Hepatocyte (in vitro differentiated cells): ENCODE measurements around the gene SLC5A10.

Experiments
- CTCF ChIP-seq: fragments of 200-600 bp; sonication (generic); IDR thresholded peaks from 2 replicates; pipeline ENCODE4 v1.5.1; 2016; ENCODE audit warnings: antibody characterized with exemption, mild to moderate bottlenecking; ENCODE audit not compliant: poor library complexity
- EZH2 ChIP-seq: fragments of 200-600 bp; sonication (generic); IDR thresholded peaks from 2 replicates; pipeline ENCODE4 v1.6.1; 2016; ENCODE audit warnings: antibody characterized with exemption, mild to moderate bottlenecking, borderline replicate concordance
- EZH2phosphoT487 ChIP-seq: fragments of 200-600 bp; sonication (generic); IDR thresholded peaks from one replicate; pipeline ENCODE4 v1.6.1; 2018; ENCODE audit warnings: antibody characterized with exemption, mild to moderate bottlenecking, low read depth, moderate library complexity; ENCODE audit not compliant: unreplicated experiment, severe bottlenecking

- no peak for TF ChIP-seq CTCF
- TF ChIP-seq EZH2 = no peak
- no peak for TF ChIP-seq EZH2phosphoT487
Measured at GRCh38 chr17:19017401-19017800, 65.4 kb downstream of the SLC5A10 start.
